Memory B cell (primary cell): ENCODE data around the gene AP5Z1.

Experiments
- ATAC-seq: fragments of 150-1000 bp; cut with Tn5 transposase; 2 replicates; pipeline ENCODE4 v1.10.0; 2021; ENCODE audit warnings: low read depth, mild to moderate bottlenecking, moderate library complexity
- DNase-seq, 2 donors: peaks; one replicate each; pipeline ENCODE4 v3.0.0; 2022; ENCODE audit warnings: low spot score in 2 of 2
- H3K27ac Mint-ChIP-seq: one replicate; pipeline ENCODE4 v1.8.0; 2022; ENCODE audit warnings: mild to moderate bottlenecking, moderate library complexity, mixed read lengths
- H3K27me3 Mint-ChIP-seq: one replicate; pipeline ENCODE4 v1.8.0; 2022; ENCODE audit warnings: mixed read lengths
- H3K36me3 Mint-ChIP-seq: one replicate; pipeline ENCODE4 v1.8.0; 2022; ENCODE audit warnings: mild to moderate bottlenecking, mixed read lengths
- H3K4me1 Mint-ChIP-seq: one replicate; pipeline ENCODE4 v1.8.0; 2022; ENCODE audit warnings: mixed read lengths
- H3K4me3 Mint-ChIP-seq: one replicate; pipeline ENCODE4 v1.8.0; 2022; ENCODE audit warnings: mild to moderate bottlenecking, moderate library complexity, mixed read lengths
- H3K9me3 Mint-ChIP-seq: one replicate; pipeline ENCODE4 v1.8.0; 2022; ENCODE audit warnings: mixed read lengths

AP5Z1 gene

DNA sequence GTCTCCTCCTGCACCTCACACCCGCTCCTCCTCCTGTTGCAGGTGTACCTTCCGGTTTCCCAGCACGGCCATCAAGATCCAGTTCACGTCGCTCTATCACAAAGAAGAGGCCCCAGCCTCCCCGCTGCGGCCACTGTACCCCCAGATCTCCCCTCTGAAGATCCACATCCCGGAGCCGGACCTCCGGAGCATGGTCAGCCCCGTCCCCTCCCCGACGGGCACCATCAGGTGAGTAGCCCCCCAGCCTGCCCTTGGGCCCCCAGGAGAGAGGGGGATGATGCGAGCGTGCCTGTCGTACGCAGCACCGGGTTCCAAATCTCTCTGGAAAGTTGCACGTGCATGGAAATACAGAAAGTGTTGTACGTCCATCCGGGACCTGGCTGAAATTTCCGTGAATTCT is 34.6 kb upstream of the AP5Z1 start:
- no peaks in the 10 kb centered on the region for H3K9me3 Mint-ChIP-seq
- no peak overlapping the region for H3K4me3 Mint-ChIP-seq
- H3K36me3 Mint-ChIP-seq = peaks cover 10% of the 10 kb centered on the region
- H3K4me1 Mint-ChIP-seq = peaks cover 28% of the 10 kb centered on the region
- no peak overlapping the region for H3K27ac Mint-ChIP-seq
- DNase-seq = no peak
- ATAC-seq = no peak
- no peaks in the 10 kb centered on the region for H3K27me3 Mint-ChIP-seq

DNA sequence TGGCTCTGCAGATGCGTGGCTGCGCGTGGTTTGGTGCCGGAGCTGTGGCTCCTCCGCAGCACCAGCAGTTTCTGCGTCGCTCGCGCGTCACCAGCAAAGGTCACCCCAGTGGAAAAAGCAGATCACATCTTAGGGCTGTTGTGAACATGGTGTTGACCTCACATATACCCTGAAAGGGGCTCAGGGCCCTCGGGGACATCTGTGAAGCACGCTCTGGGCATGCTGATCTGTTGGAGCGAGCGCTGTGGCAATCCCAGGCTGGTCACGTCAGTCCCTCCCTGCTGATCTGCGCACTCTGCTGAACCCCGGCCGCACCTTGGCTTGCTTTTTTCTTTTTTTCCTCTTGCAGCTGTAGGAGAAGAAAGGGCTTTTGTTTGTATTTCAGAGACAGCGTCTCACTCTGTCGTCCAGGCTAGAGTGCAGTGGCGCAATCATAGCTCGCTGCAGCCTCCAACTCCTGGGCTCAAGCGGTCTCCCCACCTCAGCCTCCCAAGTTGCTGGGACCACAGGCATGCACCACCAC is 33.3 kb upstream of the AP5Z1 start:
- H3K27ac Mint-ChIP-seq = peak overlapping the region; percentile 38
- H3K4me1 Mint-ChIP-seq = peaks cover 31% of the 10 kb centered on the region
- peaks cover 8% of the 10 kb centered on the region for H3K36me3 Mint-ChIP-seq
- H3K9me3 Mint-ChIP-seq = no peaks in the 10 kb centered on the region
- H3K27me3 Mint-ChIP-seq = no peaks in the 10 kb centered on the region
- ATAC-seq (no peak), DNase-seq (no peak)
- no peak overlapping the region for H3K4me3 Mint-ChIP-seq

DNA sequence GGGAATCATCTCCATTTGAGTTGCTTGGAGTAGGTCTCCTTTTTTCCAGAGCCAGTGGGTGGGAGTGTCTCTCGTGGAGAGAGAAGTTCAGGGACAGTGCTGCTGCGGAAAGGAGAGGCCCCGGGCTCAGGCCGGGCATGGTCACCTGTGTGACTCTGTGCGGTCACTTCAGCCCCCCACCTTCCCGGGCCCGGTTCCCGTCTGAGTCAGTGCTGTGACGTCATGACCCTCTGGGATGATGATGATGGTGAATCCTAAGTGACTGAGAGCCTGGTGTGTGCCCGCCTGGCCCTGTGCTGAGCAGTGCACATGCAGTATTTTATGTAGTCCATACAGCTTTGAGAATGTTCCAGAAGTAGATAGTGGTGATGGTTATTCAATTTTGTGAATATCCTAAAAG is 32.6 kb upstream of the AP5Z1 start:
- Mint-ChIP-seq H3K9me3 (no peaks in the 10 kb centered on the region), H3K27me3 (no peaks in the 10 kb centered on the region), H3K4me3 (no peak overlapping the region), H3K27ac (peak overlapping the region; percentile 95), H3K36me3 (peaks cover 7% of the 10 kb centered on the region), H3K4me1 (peaks cover 30% of the 10 kb centered on the region)
- no peak for ATAC-seq
- no peak for DNase-seq

- H3K4me3 Mint-ChIP-seq = peak overlapping the region; percentile 84
- no peaks in the 10 kb centered on the region for H3K9me3 Mint-ChIP-seq
- ATAC-seq (peak; percentile 73), DNase-seq (peak; percentile 23 to 51)
- H3K27ac Mint-ChIP-seq = peak overlapping the region; percentile 95
- peaks cover 14% of the 10 kb centered on the region for H3K36me3 Mint-ChIP-seq
- H3K4me1 Mint-ChIP-seq = peaks cover 36% of the 10 kb centered on the region
- H3K27me3 Mint-ChIP-seq = no peaks in the 10 kb centered on the region
These were observed 30.8 kb upstream of the AP5Z1 start for GRCh38 chr7:4744391-4745264.

DNA sequence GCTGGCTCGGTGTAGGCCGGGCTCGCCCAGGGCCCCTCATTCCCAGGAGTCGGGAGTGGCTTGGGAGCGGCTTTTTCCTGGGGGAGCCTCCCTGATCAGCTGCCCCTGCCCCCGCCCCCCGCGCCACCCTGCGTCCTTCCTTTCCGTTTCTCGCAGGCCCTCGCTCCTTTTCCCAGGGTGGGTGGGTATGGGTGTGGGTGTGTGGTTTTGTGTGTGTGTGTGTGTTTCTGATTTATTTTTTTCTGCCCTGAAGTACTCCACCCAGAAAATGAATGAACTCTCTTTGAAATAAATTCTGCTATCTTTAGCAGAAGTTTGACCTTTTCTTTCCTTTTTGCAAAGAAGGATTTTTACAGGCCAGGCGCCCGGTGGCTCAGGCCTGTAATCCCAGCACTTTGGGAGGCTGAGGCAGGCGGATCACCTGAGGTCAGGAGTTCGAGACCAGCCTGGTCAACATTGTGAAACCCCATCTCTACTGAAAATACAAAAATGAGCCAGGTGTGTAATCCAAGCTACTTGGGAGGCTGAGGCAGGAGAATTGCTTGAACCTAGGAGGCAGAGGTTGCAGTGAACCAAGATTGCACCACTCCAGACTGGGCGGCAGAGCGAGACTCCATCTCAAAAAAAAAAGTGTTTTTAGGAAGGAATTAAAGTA is 30.0 kb upstream of the AP5Z1 start:
- Mint-ChIP-seq H3K9me3 (no peaks in the 10 kb centered on the region), H3K36me3 (peaks cover 14% of the 10 kb centered on the region), H3K27ac (peak overlapping the region; percentile 95), H3K4me3 (peak overlapping the region; percentile 84), H3K27me3 (no peaks in the 10 kb centered on the region), H3K4me1 (peaks cover 33% of the 10 kb centered on the region)
- DNase-seq (no peak), ATAC-seq (peak; percentile 28)

GRCh38 chr7:4745971-4746919 is 29.2 kb upstream of the AP5Z1 start:
- Mint-ChIP-seq H3K4me1 (peaks cover 33% of the 10 kb centered on the region), H3K27me3 (no peaks in the 10 kb centered on the region), H3K9me3 (no peaks in the 10 kb centered on the region), H3K27ac (peak overlapping the region; percentile 95), H3K4me3 (peak overlapping the region; percentile 84), H3K36me3 (peaks cover 17% of the 10 kb centered on the region)
- DNase-seq = no peak
- ATAC-seq = peak; percentile 25

DNA sequence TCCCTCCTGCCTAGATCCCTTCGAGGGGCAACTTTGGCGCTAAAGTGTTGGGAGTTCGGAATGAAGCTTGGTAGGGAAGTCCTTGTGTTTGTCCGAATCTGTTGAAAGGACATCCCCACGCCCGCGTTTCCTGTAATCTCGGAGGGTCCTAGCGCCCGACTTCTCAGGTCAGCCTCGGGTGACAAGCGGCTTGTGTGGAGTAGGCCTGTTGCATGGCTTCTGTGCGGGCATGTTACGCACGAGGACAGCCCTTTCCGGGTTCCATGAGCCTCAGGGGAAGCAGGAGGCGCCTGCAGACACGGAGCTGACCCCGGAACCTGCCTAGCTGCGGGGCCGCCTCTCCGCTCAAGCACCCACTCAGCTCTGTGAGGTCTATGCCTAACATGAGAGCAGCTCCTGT is 28.4 kb upstream of the AP5Z1 start:
- Mint-ChIP-seq H3K4me3 (no peak overlapping the region), H3K4me1 (peaks cover 33% of the 10 kb centered on the region), H3K36me3 (peaks cover 13% of the 10 kb centered on the region), H3K27ac (peak overlapping the region; percentile 95), H3K27me3 (no peaks in the 10 kb centered on the region), H3K9me3 (no peaks in the 10 kb centered on the region)
- ATAC-seq = no peak
- DNase-seq = no peak

- Mint-ChIP-seq H3K4me1 (peaks cover 33% of the 10 kb centered on the region), H3K9me3 (no peaks in the 10 kb centered on the region), H3K27ac (peak overlapping the region; percentile 85), H3K36me3 (peaks cover 11% of the 10 kb centered on the region), H3K4me3 (peak overlapping the region; percentile 52), H3K27me3 (no peaks in the 10 kb centered on the region)
- DNase-seq = no peak
- no peak for ATAC-seq
These were observed 27.7 kb upstream of the AP5Z1 start for GRCh38 chr7:4747746-4748145.

- Mint-ChIP-seq H3K27me3 (no peaks in the 10 kb centered on the region), H3K4me3 (peak overlapping the region; percentile 52), H3K27ac (peak overlapping the region; percentile 85), H3K4me1 (peaks cover 31% of the 10 kb centered on the region), H3K36me3 (peaks cover 12% of the 10 kb centered on the region), H3K9me3 (no peaks in the 10 kb centered on the region)
- ATAC-seq (no peak), DNase-seq (no peak)
These were observed 27.2 kb upstream of the AP5Z1 start for GRCh38 chr7:4748231-4748681.

DNA sequence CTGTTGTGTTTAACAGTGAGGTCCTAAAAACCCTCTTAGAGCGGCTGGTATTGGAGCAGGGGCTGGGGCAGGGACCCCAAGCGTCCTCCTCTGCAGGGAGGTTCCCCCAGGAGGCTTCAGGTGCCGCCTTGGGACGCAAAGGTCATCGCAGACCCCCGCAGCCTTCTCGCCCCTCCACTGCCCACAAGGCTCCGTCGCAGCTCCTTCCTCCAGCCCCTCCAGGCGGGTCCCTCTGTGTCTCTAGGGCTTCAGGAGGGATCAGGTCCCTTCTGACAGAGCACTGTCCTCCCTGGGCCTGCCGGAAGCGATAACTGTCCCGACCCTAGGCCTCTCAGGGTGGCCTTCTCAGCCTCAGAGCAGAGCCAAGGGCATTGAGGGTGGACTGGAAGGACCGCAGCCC is 26.1 kb upstream of the AP5Z1 start:
- Mint-ChIP-seq H3K27ac (peak overlapping the region; percentile 85), H3K4me1 (peaks cover 29% of the 10 kb centered on the region), H3K36me3 (peaks cover 12% of the 10 kb centered on the region), H3K27me3 (no peaks in the 10 kb centered on the region), H3K4me3 (no peak overlapping the region), H3K9me3 (no peaks in the 10 kb centered on the region)
- ATAC-seq (no peak), DNase-seq (no peak)

DNA sequence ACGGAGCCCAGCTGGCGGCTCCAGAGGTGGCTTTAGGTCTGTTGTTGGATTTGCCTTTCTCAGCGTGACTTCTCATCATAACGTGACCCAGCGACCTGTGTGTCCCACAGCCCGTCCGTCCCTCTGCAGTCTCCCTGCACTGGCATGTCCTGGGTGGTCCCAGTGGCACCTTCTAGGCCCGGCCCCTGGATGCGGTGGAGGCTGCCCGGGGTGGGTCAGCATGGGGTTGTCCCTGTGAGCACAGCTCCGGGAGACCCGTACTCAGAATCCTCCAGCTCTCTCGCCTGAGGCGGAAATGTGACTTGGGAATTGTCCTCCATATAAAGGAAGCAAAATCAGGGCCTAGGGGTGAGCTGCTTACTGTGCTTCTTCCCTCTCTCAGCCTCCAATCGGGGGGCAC is 25.6 kb upstream of the AP5Z1 start:
- Mint-ChIP-seq H3K4me3 (no peak overlapping the region), H3K9me3 (no peaks in the 10 kb centered on the region), H3K27ac (no peak overlapping the region), H3K36me3 (peaks cover 12% of the 10 kb centered on the region), H3K27me3 (no peaks in the 10 kb centered on the region), H3K4me1 (peaks cover 26% of the 10 kb centered on the region)
- no peak for DNase-seq
- no peak for ATAC-seq

DNA sequence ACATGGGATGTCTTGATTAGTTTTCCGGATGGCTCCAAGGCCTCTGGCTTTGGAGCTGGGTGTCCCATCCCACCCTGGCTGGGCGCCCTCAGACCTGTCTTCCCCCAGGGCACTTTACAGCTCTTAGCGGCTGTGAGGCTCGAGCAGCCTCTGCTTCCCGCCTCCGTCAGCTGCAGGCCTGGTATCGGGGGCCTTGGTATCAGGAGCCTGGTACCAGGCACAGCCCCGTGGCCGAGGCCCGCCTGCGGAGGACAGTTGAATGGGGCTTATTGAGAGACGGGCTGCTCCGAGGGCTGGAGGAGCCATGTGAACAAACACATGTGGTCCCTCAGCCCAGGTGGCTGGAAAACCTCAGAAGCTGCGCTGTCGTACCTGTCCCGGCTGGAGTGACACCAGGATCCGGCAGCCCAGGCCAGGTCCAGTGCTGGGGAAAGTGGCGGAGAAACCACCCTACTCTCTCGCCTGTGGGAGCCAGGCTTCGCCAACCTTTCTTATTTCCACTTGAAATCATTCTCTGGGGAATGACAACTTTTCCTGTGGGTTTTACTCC is 23.9 kb upstream of the AP5Z1 start:
- H3K36me3 Mint-ChIP-seq = peaks cover 16% of the 10 kb centered on the region
- H3K27me3 Mint-ChIP-seq = no peaks in the 10 kb centered on the region
- H3K9me3 Mint-ChIP-seq = no peaks in the 10 kb centered on the region
- no peak for ATAC-seq
- no peak for DNase-seq
- peaks cover 14% of the 10 kb centered on the region for H3K4me1 Mint-ChIP-seq
- H3K27ac Mint-ChIP-seq = no peak overlapping the region
- no peak overlapping the region for H3K4me3 Mint-ChIP-seq

DNA sequence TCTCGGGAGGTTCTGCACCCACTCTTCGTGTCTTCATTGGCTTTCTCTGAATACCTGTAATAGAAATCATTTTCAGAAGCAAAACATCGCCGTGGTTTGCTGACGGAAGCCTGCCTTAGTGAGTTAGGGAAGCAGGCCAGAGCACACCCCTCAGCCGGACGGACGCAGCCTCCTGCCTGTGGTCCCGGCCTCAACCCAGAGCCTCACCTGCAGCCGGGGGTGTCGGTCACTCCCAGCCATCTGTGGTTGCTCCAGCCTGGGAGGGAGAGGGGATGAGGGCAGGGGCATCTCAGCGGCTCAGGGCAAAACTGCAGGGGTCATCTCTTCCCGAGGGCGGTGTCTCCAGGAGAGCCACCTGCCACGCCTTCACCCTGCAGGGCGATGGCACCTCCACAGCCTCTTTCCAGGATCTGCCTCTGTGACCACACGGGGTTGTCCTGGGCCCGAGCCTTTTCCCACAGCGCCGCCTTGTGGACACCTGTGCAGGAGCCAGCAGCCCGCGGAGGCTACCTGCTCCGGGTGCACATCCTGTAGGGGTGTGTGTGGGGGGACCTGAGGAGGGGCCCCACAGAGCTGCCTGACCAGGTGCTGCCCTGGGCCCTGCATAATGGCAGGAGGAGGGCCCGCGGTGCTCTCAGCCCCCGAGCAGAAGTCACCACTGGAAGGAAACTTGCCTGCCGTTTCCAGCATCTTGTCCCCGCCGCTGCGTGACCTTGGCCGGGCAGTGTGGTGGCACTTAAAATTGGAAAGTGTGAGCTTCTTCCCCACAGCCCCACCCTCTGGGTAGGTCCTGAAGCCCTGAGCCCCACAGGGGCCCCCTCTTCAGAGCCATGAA is 21.6 kb upstream of the AP5Z1 start:
- Mint-ChIP-seq H3K4me1 (peaks cover 6% of the 10 kb centered on the region), H3K27me3 (no peaks in the 10 kb centered on the region), H3K9me3 (no peaks in the 10 kb centered on the region), H3K36me3 (peaks cover 13% of the 10 kb centered on the region), H3K27ac (no peak overlapping the region), H3K4me3 (no peak overlapping the region)
- ATAC-seq = peak; percentile 95
- DNase-seq = peak; percentile 79 to 87
